Tibial artery (tissue), 4 donors: ENCODE results near the gene APOL2.

Experiments
- DNase-seq, 2 donors: peaks; one replicate each; pipeline ENCODE4 v3.0.0-alpha.2; 2019
- H3K27ac ChIP-seq, 2 donors: fragments of 200-600 bp; sonication (generic) in 1 of 2; 1 replicate in 1 of 2; 2 replicates in 1 of 2; pipeline ENCODE4 v1.5.1; 2018 to 2019; ENCODE audit warnings: mild to moderate bottlenecking in 1 of 2
- H3K27me3 ChIP-seq, 2 donors: fragments of 200-600 bp; sonication (generic) in 1 of 2; one replicate each; pipeline versions ENCODE4 v1.5.1 to v1.6.0; 2016 to 2019
- H3K36me3 ChIP-seq, 3 donors: fragments of 200-600 bp; sonication (generic) in 2 of 3; one replicate each; pipeline ENCODE4 v1.5.1; 2016 to 2019; ENCODE audit warnings: mild to moderate bottlenecking in 2 of 3
- H3K4me1 ChIP-seq, 4 donors: fragments of 200-600 bp; sonication (generic) in 2 of 4; 1 replicate in 3 of 4; 2 replicates in 1 of 4; pipeline ENCODE4 v1.5.1; 2016 to 2019
- H3K4me3 ChIP-seq, 2 donors: fragments of 200-600 bp; sonication (generic) in 1 of 2; 1 replicate in 1 of 2; 2 replicates in 1 of 2; pipeline ENCODE4 v1.5.1; 2018 to 2019; ENCODE audit warnings: mild to moderate bottlenecking in 2 of 2
- H3K9me3 ChIP-seq, 3 donors: fragments of 200-600 bp; sonication (generic) in 1 of 3; one replicate each; pipeline ENCODE4 v1.5.1; 2016 to 2019
- intact Hi-C: fragments of 100-400 bp; cut with DNase I; formaldehyde crosslinking; loops from one replicate; pipeline ENCODE4 v1.15.0; 2023; ENCODE audit warnings: low total_unique reads
- TF ChIP-seq, protein P1 (sequence below), 2 experiments: fragments of 200-600 bp in 1 of 2; fragments of 450-650 bp in 1 of 2; IDR thresholded peaks; one replicate each; pipeline ENCODE4 v1.5.1; 2017 to 2019; ENCODE audit warnings: antibody characterized with exemption in 2 of 2, mild to moderate bottlenecking in 1 of 2, moderate library complexity in 1 of 2

The APOL2 gene

DNA sequence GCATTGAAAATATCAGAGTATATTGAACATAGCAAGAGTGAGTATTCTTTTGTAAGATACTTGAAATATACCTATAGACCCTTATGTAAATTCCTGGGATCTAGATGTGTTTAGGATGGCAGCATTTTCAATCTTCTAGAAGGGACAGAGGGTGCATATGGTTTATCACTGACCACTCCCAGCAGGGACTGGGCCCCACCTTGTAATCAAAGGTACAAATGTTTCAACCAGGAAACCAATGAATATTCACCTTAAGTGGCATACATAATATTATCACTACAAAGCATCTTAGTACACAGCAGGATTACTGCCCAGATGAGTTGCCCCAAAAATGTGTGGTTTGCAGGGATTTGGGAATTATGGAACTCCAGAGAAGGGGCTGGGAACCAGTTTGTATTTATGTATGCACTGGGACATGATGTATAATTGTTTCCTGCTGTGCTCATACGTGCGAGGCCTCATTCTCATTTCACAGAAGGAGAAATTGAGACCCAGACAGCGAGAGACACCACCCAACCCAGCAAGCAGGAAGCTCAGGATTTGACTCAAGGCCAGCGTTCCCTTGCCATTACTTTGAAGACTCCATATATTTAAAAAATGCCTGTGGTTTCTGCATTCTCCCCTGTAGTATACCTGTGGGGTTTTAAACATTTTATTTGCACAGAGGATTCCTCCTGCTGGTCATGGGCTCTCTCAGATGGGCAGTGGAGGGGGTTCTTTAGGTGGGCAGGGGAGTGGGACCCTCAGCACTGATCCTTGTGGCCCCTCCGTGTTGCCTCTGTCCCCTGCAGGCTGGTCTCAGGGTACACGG, 42.9 kb downstream of the APOL2 start:
- Histone ChIP-seq H3K4me3 (no peak overlapping the region), H3K9me3 (no peaks in the 10 kb centered on the region), H3K4me1 (peaks cover 0 to 8% (median under 1%) of the 10 kb centered on the region in 4 donors), H3K27me3 (peaks cover 0 to 4% of the 10 kb centered on the region in 2 donors), H3K27ac (no peak overlapping the region), H3K36me3 (no peaks in the 10 kb centered on the region)
- no peak for DNase-seq
- TF ChIP-seq, protein P1, sequence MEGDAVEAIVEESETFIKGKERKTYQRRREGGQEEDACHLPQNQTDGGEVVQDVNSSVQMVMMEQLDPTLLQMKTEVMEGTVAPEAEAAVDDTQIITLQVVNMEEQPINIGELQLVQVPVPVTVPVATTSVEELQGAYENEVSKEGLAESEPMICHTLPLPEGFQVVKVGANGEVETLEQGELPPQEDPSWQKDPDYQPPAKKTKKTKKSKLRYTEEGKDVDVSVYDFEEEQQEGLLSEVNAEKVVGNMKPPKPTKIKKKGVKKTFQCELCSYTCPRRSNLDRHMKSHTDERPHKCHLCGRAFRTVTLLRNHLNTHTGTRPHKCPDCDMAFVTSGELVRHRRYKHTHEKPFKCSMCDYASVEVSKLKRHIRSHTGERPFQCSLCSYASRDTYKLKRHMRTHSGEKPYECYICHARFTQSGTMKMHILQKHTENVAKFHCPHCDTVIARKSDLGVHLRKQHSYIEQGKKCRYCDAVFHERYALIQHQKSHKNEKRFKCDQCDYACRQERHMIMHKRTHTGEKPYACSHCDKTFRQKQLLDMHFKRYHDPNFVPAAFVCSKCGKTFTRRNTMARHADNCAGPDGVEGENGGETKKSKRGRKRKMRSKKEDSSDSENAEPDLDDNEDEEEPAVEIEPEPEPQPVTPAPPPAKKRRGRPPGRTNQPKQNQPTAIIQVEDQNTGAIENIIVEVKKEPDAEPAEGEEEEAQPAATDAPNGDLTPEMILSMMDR (IDR thresholded peaks at IDR 0.05) = no peak
- intact Hi-C loops = no loop called here

DNA sequence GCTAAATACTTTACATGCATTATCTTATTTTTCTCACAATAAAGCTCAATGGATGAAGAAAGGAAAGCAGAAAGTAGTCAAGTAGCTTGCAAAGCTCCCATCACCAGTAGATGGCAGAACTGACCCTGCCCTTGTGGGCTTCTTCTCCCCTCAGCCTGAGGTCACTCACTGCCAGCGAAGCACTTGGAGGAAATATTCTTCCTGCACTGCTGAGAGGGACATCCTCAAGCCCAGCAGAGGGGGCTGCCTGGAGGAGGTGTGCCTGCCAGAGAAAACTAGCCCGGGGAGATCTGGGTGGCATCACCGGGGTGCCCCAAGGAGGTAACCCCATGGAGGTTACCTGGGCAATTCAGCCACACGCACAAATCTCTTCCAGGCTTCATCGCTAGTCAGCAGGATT, 44.4 kb downstream of the APOL2 start:
- H3K27me3 ChIP-seq = peaks cover 0 to 4% of the 10 kb centered on the region in 2 donors
- no peak overlapping the region for H3K4me3 ChIP-seq
- H3K4me1 ChIP-seq = peaks cover 0 to 12% (median 4%) of the 10 kb centered on the region in 4 donors
- no peak overlapping the region for H3K27ac ChIP-seq
- H3K36me3 ChIP-seq = no peaks in the 10 kb centered on the region
- no peaks in the 10 kb centered on the region for H3K9me3 ChIP-seq
- DNase-seq = peak in 1 of 2 donors; percentile 57
- TF ChIP-seq, protein P1 (IDR thresholded peaks at IDR 0.05) = peak; percentile 66 to 71
- intact Hi-C loops = no loop called here

DNA sequence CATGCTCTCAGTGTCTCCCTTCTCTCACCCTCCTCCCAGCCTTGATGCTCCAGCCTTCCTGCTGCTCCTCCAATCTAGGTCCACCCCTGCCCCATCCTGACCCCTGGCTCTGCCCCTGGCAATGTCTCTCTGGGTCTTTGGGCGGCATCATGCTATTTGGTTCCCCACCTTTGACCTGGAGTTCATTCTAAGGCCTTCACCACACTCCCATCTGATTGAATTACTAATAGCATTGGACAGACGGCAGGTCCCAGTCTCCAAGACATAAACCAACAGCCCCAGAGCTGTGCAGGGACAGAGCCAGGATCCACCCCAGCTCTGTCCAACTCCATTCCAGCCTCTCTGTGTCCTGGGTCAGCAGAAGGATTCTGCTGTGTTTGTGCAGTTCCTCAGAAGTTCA, 44.9 kb downstream of the APOL2 start:
- Histone ChIP-seq H3K9me3 (no peaks in the 10 kb centered on the region), H3K4me1 (peaks cover 0 to 12% (median 4%) of the 10 kb centered on the region in 4 donors), H3K27ac (no peak overlapping the region), H3K36me3 (no peaks in the 10 kb centered on the region), H3K27me3 (no peaks in the 10 kb centered on the region), H3K4me3 (no peak overlapping the region)
- intact Hi-C loops = no loop called here
- DNase-seq = no peak
- TF ChIP-seq, protein P1 (IDR thresholded peaks at IDR 0.05) = no peak

DNA sequence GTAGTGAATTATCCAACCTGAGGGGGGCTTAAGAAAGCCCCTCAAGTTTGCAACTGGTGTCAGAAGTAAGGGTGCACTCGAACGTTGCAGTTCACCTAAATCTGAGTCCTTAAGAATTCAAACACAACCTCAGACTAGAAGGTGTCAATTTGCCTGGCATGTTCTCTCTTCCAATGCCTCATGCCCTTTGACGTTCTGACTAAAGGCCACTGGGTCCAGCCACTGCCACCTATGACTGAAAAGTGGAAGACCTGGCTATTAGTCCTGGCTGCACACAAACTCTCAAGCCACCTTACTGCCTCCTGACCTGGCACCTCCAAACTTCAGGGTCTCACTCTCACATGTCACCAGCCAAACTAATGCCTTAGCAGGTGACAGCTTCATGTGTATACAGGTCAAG, 45.8 kb downstream of the APOL2 start:
- TF ChIP-seq, protein P1 (IDR thresholded peaks at IDR 0.05) = no peak
- Histone ChIP-seq H3K27ac (no peak overlapping the region), H3K4me1 (peaks cover 0 to 12% (median 4%) of the 10 kb centered on the region in 4 donors), H3K36me3 (no peaks in the 10 kb centered on the region), H3K9me3 (no peaks in the 10 kb centered on the region), H3K4me3 (no peak overlapping the region), H3K27me3 (no peaks in the 10 kb centered on the region)
- DNase-seq = no peak
- intact Hi-C loops = loop anchor here (2.0 kb wide), 1 partner anchor 297 kb away; no protein-coding TSS in a partner anchor

DNA sequence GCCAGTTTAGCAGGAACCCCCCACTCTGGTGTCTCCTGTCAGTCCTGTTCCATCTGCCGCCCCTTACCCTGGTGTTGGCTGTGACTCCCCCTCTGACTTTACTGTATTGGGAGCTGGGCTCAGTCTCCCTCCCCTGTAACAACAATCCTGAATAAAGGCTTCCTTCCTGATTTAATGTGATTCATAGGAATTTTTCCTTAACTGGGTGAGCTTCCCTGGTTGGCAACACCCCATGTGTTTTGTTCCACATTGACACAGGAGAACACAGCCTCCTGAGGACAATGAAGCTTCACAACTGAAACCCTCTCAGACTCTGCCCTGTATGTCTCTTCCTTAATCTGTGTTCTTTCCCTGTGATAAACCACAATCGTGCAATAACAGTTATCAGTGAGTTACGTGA, 46.2 kb downstream of the APOL2 start:
- Histone ChIP-seq H3K27ac (no peak overlapping the region), H3K9me3 (no peaks in the 10 kb centered on the region), H3K27me3 (no peaks in the 10 kb centered on the region), H3K4me1 (peaks cover 0 to 12% (median 4%) of the 10 kb centered on the region in 4 donors), H3K4me3 (no peak overlapping the region), H3K36me3 (no peaks in the 10 kb centered on the region)
- TF ChIP-seq, protein P1 (IDR thresholded peaks at IDR 0.05) = no peak
- DNase-seq = no peak
- intact Hi-C loops = loop anchor here (2.0 kb wide), 1 partner anchor 298 kb away; no protein-coding TSS in a partner anchor
